Measurements from ENCODE around the gene CNTNAP2. TPM values are rescaled to one million over a fixed set of nuclear protein-coding genes. Genes with fewer than 3 reads are reported as not detected.

CNTNAP2 gene
- polyA plus RNA-seq, 4 donors = 0.54 to 10.1 (median 2.6) TPM

DNA sequence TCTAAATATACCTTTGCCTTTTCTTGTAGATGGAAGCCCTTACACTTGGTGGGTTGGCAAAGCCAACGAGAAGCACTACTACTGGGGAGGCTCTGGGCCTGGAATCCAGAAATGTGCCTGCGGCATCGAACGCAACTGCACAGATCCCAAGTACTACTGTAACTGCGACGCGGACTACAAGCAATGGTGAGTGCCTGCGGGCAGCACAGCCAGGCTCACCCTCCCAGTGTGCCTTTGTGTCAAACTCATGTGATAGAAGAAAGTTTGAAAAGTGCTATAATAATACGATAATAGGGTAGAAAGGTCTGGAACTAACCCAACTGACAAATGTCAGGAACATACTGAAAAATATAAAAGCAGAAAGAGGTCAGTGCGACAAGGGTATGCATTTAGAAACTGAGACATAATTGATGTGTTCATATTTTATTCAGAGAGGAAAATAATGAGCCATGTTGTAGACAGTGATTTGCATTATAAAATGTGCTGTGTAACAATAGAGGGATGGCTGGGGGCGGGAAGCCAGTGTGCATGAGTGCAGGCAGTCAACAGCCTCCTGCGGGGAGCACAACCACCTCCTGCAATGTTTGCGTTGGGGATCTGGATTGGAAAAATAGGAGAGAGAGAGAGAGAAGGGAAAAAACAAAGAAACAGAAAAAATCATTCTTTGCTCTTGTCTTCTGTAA lies 1787.1 kb downstream of the CNTNAP2 start:
- WGBS, 3 donors = 78 to 85% (median 83%) methylated on average over 13 of the region's 13 CpGs
- FAIRE-seq (no peak), DNase-seq (no peak)
- Histone ChIP-seq H3K9me3 (ENCODE audit: control insufficient read depth in 2 of 2, insufficient read depth in 1 of 2, low read depth in 1 of 2, low read length in 1 of 2) (no peaks in the 10 kb centered on the region), H3K4me1 (ENCODE audit: control insufficient read depth in 3 of 3, insufficient read depth in 2 of 3, low read depth in 1 of 3, low read length in 2 of 3) (no peaks in the 10 kb centered on the region), H3K36me3 (ENCODE audit: control insufficient read depth in 3 of 3, insufficient read depth in 2 of 3, low read depth in 1 of 3, low read length in 3 of 3) (no peaks in the 10 kb centered on the region), H3K27ac (ENCODE audit: low read depth in 1 of 3, low read length in 2 of 3) (no peak overlapping the region), H3K4me3 (ENCODE audit: low read depth in 1 of 3, low read length in 3 of 3) (no peak overlapping the region), H3K27me3 (ENCODE audit: control insufficient read depth in 3 of 3, insufficient read depth in 3 of 3, low read length in 3 of 3) (no peaks in the 10 kb centered on the region)

DNA sequence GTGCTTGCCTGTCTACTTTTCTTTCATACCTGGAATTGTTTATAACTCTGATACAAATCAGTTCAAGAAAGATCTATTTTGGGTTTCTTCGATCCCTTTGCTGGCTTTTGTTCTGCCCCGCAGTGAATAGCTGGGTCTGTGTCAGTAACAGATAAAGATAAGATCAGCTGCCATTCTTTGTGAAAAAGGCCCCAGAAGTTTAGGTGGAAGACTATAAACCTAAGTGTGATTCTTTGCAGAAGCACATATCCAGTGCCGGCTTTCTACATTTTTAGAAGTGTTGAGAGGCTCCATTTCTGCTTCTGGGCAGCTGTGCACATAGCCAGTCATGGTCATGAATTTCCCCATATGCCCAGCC lies 1787.6 kb downstream of the CNTNAP2 start:
- WGBS, 3 donors = 33 to 42% (median 35%) methylated on average over 3 of the region's 3 CpGs
- no peaks in the 10 kb centered on the region for H3K36me3 ChIP-seq (ENCODE audit: control insufficient read depth in 3 of 3, insufficient read depth in 2 of 3, low read depth in 1 of 3, low read length in 3 of 3)
- no peak for DNase-seq
- no peaks in the 10 kb centered on the region for H3K9me3 ChIP-seq (ENCODE audit: control insufficient read depth in 2 of 2, insufficient read depth in 1 of 2, low read depth in 1 of 2, low read length in 1 of 2)
- no peaks in the 10 kb centered on the region for H3K4me1 ChIP-seq (ENCODE audit: control insufficient read depth in 3 of 3, insufficient read depth in 2 of 3, low read depth in 1 of 3, low read length in 2 of 3)
- H3K27me3 ChIP-seq (ENCODE audit: control insufficient read depth in 3 of 3, insufficient read depth in 3 of 3, low read length in 3 of 3) = no peaks in the 10 kb centered on the region
- no peak overlapping the region for H3K27ac ChIP-seq (ENCODE audit: low read depth in 1 of 3, low read length in 2 of 3)
- no peak overlapping the region for H3K4me3 ChIP-seq (ENCODE audit: low read depth in 1 of 3, low read length in 3 of 3)
- FAIRE-seq = no peak

- WGBS, 3 donors = 67 to 77% (median 74%) methylated on average over 10 of the region's 10 CpGs
- no peak for FAIRE-seq
- Histone ChIP-seq H3K4me3 (ENCODE audit: low read depth in 1 of 3, low read length in 3 of 3) (no peak overlapping the region), H3K27ac (ENCODE audit: low read depth in 1 of 3, low read length in 2 of 3) (no peak overlapping the region), H3K36me3 (ENCODE audit: control insufficient read depth in 3 of 3, insufficient read depth in 2 of 3, low read depth in 1 of 3, low read length in 3 of 3) (no peaks in the 10 kb centered on the region), H3K27me3 (ENCODE audit: control insufficient read depth in 3 of 3, insufficient read depth in 3 of 3, low read length in 3 of 3) (no peaks in the 10 kb centered on the region), H3K9me3 (ENCODE audit: control insufficient read depth in 2 of 2, insufficient read depth in 1 of 2, low read depth in 1 of 2, low read length in 1 of 2) (no peaks in the 10 kb centered on the region), H3K4me1 (ENCODE audit: control insufficient read depth in 3 of 3, insufficient read depth in 2 of 3, low read depth in 1 of 3, low read length in 2 of 3) (peaks cover 0 to 3% (median 0%) of the 10 kb centered on the region in 3 donors)
- no peak for DNase-seq
These were observed 1793.0 kb downstream of the CNTNAP2 start for GRCh38 chr7:147909431-147910148.

DNA sequence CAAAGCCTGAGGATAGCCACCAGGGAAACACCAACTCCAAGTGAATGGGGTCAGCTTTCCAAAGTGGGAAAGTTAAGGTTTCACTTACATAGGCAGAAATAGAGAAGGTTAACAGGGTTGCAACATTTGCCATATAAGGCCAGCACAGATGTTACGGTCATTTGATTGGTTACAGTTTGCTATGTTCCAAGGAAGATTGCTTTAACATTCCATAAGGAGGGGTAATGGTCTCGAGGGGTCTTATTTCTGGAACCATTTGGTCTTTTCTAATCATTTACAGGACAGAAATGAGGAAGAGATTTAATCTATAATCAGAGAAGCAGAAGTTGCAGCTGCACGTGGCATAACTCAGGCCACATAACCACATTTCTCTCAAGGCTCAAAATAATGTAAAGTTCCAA lies 1794.6 kb downstream of the CNTNAP2 start:
- no peak overlapping the region for H3K4me3 ChIP-seq (ENCODE audit: low read depth in 1 of 3, low read length in 3 of 3)
- DNase-seq (no peak), FAIRE-seq (no peak)
- H3K27ac ChIP-seq (ENCODE audit: low read depth in 1 of 3, low read length in 2 of 3) = no peak overlapping the region
- no peaks in the 10 kb centered on the region for H3K9me3 ChIP-seq (ENCODE audit: control insufficient read depth in 2 of 2, insufficient read depth in 1 of 2, low read depth in 1 of 2, low read length in 1 of 2)
- H3K36me3 ChIP-seq (ENCODE audit: control insufficient read depth in 3 of 3, insufficient read depth in 2 of 3, low read depth in 1 of 3, low read length in 3 of 3) = no peaks in the 10 kb centered on the region
- no peaks in the 10 kb centered on the region for H3K27me3 ChIP-seq (ENCODE audit: control insufficient read depth in 3 of 3, insufficient read depth in 3 of 3, low read length in 3 of 3)
- 28 to 37% (median 31%) methylated on average over 3 of the region's 3 CpGs for WGBS, 3 donors
- H3K4me1 ChIP-seq (ENCODE audit: control insufficient read depth in 3 of 3, insufficient read depth in 2 of 3, low read depth in 1 of 3, low read length in 2 of 3) = peaks cover 0 to 3% (median 0%) of the 10 kb centered on the region in 3 donors

GRCh38 chr7:147912291-147912690 lies 1795.7 kb downstream of the CNTNAP2 start:
- no peak for FAIRE-seq
- no peaks in the 10 kb centered on the region for H3K27me3 ChIP-seq (ENCODE audit: control insufficient read depth in 3 of 3, insufficient read depth in 3 of 3, low read length in 3 of 3)
- DNase-seq = no peak
- no peak overlapping the region for H3K4me3 ChIP-seq (ENCODE audit: low read depth in 1 of 3, low read length in 3 of 3)
- WGBS, 3 donors = 35 to 54% (median 37%) methylated on average over 2 of the region's 2 CpGs
- H3K27ac ChIP-seq (ENCODE audit: low read depth in 1 of 3, low read length in 2 of 3) = no peak overlapping the region
- H3K9me3 ChIP-seq (ENCODE audit: control insufficient read depth in 2 of 2, insufficient read depth in 1 of 2, low read depth in 1 of 2, low read length in 1 of 2) = no peaks in the 10 kb centered on the region
- peaks cover 0 to 3% (median 0%) of the 10 kb centered on the region in 3 donors for H3K4me1 ChIP-seq (ENCODE audit: control insufficient read depth in 3 of 3, insufficient read depth in 2 of 3, low read depth in 1 of 3, low read length in 2 of 3)
- H3K36me3 ChIP-seq (ENCODE audit: control insufficient read depth in 3 of 3, insufficient read depth in 2 of 3, low read depth in 1 of 3, low read length in 3 of 3) = no peaks in the 10 kb centered on the region

GRCh38 chr7:147912946-147913638 lies 1796.5 kb downstream of the CNTNAP2 start:
- no peaks in the 10 kb centered on the region for H3K9me3 ChIP-seq (ENCODE audit: control insufficient read depth in 2 of 2, insufficient read depth in 1 of 2, low read depth in 1 of 2, low read length in 1 of 2)
- H3K27ac ChIP-seq (ENCODE audit: low read depth in 1 of 3, low read length in 2 of 3) = no peak overlapping the region
- FAIRE-seq = no peak
- peaks cover 0 to 3% (median 0%) of the 10 kb centered on the region in 3 donors for H3K4me1 ChIP-seq (ENCODE audit: control insufficient read depth in 3 of 3, insufficient read depth in 2 of 3, low read depth in 1 of 3, low read length in 2 of 3)
- H3K36me3 ChIP-seq (ENCODE audit: control insufficient read depth in 3 of 3, insufficient read depth in 2 of 3, low read depth in 1 of 3, low read length in 3 of 3) = no peaks in the 10 kb centered on the region
- DNase-seq = no peak
- 68 to 87% (median 75%) methylated on average over 2 of the region's 2 CpGs for WGBS, 3 donors
- H3K27me3 ChIP-seq (ENCODE audit: control insufficient read depth in 3 of 3, insufficient read depth in 3 of 3, low read length in 3 of 3) = no peaks in the 10 kb centered on the region
- H3K4me3 ChIP-seq (ENCODE audit: low read depth in 1 of 3, low read length in 3 of 3) = no peak overlapping the region

DNA sequence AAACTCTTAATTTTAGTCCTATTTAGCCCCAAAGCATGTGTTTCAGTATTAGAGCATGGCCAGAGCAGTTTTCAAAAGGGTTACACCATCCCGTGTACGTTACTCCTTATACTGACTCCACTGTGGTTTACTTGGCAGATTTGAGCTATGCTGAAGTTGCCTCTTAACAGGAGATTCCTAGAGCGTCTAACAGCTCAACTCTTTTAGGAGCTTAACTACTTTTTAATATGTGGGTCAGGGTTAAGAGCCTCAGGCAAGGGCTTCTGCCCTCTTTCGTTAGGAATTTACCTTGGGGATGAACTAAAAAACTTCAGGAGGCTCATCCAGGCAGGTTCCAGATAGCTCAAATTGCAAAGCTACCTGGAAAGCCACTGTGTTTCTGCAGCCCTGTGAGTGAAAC lies 1799.2 kb downstream of the CNTNAP2 start:
- H3K27me3 ChIP-seq (ENCODE audit: control insufficient read depth in 3 of 3, insufficient read depth in 3 of 3, low read length in 3 of 3) = no peaks in the 10 kb centered on the region
- DNase-seq = no peak
- no peak overlapping the region for H3K27ac ChIP-seq (ENCODE audit: low read depth in 1 of 3, low read length in 2 of 3)
- H3K9me3 ChIP-seq (ENCODE audit: control insufficient read depth in 2 of 2, insufficient read depth in 1 of 2, low read depth in 1 of 2, low read length in 1 of 2) = no peaks in the 10 kb centered on the region
- WGBS, 3 donors = 52 to 57% (median 55%) methylated on average over 4 of the region's 4 CpGs
- no peak overlapping the region for H3K4me3 ChIP-seq (ENCODE audit: low read depth in 1 of 3, low read length in 3 of 3)
- no peaks in the 10 kb centered on the region for H3K36me3 ChIP-seq (ENCODE audit: control insufficient read depth in 3 of 3, insufficient read depth in 2 of 3, low read depth in 1 of 3, low read length in 3 of 3)
- peaks cover 0 to 3% (median 0%) of the 10 kb centered on the region in 3 donors for H3K4me1 ChIP-seq (ENCODE audit: control insufficient read depth in 3 of 3, insufficient read depth in 2 of 3, low read depth in 1 of 3, low read length in 2 of 3)
- no peak for FAIRE-seq

DNA sequence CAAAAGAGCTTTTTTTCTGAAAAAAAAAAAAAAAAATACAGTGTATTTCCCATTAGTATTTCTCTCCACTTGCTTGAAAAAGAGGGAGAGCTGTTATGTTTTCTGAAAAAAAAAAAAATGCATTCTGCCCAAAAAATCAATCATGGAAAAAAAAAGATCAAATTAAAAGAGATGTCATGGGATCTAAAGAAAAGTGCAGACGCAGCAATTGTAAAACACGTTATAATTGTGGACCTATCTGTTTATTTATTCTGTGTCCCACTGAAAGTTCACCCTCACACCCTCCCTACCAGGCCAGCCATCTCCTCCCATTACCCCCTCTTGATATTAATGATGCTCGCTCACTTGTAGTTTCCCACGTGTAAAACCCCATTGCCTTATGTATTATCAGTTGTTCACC lies 1800.0 kb downstream of the CNTNAP2 start:
- no peaks in the 10 kb centered on the region for H3K36me3 ChIP-seq (ENCODE audit: control insufficient read depth in 3 of 3, insufficient read depth in 2 of 3, low read depth in 1 of 3, low read length in 3 of 3)
- no peaks in the 10 kb centered on the region for H3K27me3 ChIP-seq (ENCODE audit: control insufficient read depth in 3 of 3, insufficient read depth in 3 of 3, low read length in 3 of 3)
- no peak for FAIRE-seq
- peaks cover 0 to 3% (median 0%) of the 10 kb centered on the region in 3 donors for H3K4me1 ChIP-seq (ENCODE audit: control insufficient read depth in 3 of 3, insufficient read depth in 2 of 3, low read depth in 1 of 3, low read length in 2 of 3)
- DNase-seq = no peak
- H3K27ac ChIP-seq (ENCODE audit: low read depth in 1 of 3, low read length in 2 of 3) = no peak overlapping the region
- WGBS, 3 donors = 73 to 85% (median 78%) methylated on average over 4 of the region's 4 CpGs
- no peaks in the 10 kb centered on the region for H3K9me3 ChIP-seq (ENCODE audit: control insufficient read depth in 2 of 2, insufficient read depth in 1 of 2, low read depth in 1 of 2, low read length in 1 of 2)
- no peak overlapping the region for H3K4me3 ChIP-seq (ENCODE audit: low read depth in 1 of 3, low read length in 3 of 3)

Measured in small intestine (tissue), 7 donors.